ENCODE measurements around the gene EIF4E1B.

EIF4E1B gene

DNA sequence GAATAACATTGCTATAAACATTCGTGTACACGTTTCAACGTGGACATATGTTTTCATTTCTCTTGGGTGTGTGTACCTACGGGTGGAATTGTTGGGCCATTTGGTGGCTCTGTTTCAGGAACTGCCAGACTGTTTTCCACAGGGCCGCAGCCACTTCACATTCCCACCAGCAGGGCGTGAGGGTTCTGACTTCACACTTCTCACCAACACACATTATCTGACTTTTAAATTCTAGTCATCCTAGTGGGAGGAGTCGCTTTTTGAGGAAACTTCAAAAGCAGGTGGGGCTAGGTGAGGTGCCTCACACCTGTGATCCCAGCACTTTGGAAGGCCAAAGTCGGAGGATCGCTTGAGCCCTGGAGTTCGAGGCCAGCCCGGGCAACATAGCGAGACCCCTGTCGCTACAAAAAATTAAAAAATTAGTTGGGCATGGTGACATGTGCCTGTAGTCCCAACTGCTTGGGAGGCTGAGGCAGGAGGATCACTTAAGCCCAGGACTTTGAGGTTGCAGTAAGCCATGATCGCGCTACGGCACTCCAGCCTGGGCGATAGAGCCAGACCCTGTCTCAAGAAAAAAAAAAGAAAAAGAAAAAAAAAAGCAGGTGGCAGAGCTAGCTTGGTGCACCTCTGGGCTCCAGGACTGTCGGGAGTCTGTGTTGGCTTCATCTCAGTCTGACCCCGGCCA is 45.3 kb downstream of the EIF4E1B start:
- DNase-seq (ENCODE audit: low read depth): no peak
- H3K4me3 ChIP-seq (ENCODE audit: low read depth, low read length): no peak overlapping the region

DNA sequence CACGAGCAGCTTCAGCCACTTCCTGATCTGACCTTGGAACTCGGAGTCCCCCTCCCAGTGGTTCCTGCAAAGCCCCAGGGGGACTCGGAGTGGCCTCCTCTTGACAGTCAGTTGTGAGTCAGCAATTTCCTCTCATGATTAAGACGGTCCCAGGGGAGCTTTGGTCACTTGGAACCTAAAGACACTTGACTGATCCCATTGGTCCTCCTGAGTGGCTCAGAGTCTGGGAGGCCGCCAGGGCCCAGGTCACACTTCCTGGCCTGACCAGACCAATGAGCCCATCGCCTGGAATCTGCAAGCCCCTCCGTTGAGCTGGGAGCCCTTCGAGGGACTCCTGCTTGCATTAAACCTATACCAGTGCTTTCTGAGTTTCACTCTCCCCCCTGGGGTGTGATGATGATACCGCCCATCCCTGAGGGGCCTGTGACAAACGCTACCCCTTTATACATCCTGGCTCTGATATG is 45.9 kb downstream of the EIF4E1B start:
- DNase-seq (ENCODE audit: low read depth): no peak
- H3K4me3 ChIP-seq (ENCODE audit: low read depth, low read length): no peak overlapping the region

DNA sequence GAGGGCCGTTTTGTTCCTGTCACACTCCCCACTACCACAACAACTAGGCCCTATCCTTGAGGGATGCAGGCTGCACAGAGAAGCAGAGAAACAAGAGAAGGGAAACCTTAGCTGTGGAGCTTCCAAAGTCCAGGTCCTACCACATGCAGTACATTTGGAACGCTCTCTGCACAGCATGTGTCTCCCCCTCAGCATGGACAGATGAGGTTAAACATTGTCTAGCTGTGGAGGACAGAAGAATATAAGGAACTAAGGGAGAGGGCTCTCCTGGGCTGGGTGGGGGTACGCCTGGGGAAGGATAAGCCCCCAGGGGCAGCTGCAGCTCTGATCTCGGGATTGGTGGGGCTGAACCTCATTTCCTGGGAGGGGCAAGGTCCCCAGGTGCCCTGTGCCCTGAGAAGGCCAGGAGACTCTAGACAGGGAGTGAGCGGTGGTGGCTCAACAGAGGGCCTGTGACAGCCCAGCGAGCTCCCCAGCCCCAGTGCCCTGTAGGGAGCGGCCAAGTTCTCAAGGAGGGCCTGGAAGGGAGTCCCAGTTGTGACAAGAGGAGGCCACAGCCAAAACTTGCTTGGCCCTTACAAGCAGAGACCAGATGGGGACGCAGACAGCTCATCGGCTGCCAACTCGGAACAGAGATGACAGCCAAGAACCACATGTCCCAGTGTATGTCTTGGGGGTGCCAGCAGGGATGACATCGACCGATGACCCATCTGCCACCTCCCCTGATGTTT is 46.9 kb downstream of the EIF4E1B start:
- H3K4me3 ChIP-seq (ENCODE audit: low read depth, low read length): no peak overlapping the region
- no peak for DNase-seq (ENCODE audit: low read depth)

DNA sequence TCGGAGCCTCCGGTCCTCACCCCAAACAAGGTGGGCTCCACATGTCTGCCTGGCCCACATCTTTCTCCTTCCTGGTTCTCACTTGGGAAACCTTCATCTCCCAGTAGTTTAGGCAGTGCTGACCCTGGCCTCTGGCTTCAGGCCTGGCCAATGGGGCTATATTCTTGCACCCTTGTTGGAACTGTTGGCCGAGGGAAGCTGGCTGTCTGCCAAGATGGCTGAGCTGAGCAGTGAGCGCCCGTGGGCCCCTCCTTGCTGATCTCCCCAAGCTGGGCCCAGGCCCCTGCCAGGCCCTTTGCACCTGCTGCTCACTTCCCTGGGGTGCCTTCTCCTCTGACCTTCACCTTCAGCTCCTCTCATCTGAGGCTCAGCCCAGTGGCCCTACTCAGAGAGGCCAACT is 48.1 kb downstream of the EIF4E1B start:
- no peak overlapping the region for H3K4me3 ChIP-seq (ENCODE audit: low read depth, low read length)
- no peak for DNase-seq (ENCODE audit: low read depth)

DNA sequence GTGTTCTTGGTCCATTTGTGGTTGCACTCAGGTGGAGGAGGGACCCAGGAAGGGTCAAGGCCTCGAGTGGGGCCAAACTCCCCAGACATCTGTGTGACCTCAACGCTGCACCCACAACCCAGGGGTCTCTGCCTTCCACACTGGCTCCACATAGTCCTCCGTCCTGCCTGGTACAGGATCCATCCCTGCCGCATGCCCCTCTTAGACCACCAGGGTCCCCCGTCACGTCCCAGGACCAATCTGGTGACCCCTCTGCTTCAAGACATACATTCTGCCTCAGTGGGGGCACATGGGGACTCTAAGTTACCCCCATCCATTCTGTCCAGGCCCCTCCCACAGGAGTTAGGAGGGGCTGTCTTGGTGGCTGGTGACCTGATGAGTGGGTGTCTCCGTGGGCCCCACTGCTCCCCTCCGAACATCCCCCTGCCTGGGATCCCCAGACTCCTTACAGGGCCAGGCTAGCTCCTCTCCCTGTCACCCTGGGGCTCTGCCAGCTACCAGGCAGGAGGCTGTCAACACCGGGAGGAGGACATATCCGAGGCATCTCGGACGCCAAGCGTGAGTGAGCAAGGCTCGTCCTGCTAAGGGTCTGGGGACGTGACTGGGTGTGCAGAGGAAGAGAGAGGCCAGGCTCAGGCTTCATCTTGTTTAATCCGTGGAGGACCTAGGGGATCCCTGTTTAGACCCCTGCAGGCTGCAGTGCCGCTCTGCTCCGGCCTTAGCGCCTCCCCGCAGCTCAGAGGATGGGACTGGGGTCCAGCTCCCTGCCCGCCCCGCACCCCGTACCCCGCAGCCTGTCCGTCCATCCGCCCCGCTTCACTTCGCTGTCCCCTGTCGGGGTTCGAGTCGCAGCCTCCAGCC is 49.1 kb downstream of the EIF4E1B start:
- DNase-seq (ENCODE audit: low read depth): no peak
- H3K4me3 ChIP-seq (ENCODE audit: low read depth, low read length): no peak overlapping the region

DNA sequence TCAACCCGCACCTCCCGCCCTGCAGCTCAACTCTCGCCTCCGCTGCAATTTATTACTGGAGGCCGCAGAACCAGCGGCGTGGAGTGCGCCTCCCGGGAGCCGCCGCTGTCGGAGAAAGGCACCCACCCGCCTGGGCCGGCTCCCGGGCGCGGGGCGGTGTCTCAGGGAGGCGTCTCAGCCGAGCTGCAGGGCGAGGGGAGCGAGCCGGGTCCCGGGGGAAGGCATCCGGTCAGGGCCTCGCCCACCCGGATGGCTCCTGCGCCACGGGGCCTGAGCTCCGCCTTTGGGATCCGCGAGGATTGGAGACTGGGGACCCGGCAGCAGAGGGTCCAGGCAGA is 49.7 kb downstream of the EIF4E1B start:
- H3K4me3 ChIP-seq (ENCODE audit: low read depth, low read length): no peak overlapping the region

DNA sequence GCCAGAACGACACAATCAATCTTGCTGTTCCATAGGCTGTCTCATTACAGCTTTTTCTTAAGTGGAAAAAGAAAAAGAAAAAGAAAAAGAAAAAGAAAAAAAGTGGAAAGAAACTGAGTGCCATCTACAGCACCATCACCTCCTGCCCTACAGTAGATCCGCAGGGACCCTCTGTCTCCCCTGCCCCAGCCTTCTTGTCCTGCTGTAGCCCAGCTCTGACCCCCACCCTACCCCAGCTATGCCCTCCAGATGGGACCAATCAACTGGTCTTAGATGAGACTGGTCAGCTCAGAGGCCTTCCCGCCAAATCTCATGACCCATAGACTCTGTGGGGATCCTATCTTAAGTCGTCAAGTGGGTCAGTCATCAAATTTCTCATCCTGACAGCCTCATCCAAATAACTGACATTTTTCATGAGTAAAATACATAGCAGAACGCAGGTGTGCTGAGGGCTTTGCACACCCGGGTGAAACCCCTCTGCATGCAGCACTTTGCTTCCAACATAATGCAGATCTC is 51.6 kb downstream of the EIF4E1B start:
- DNase-seq (ENCODE audit: low read depth): no peak
- H3K4me3 ChIP-seq (ENCODE audit: low read depth, low read length): no peak overlapping the region

More for the DNA sequence above, 49.7 kb downstream of the EIF4E1B start:
- DNase-seq (ENCODE audit: low read depth): no peak

DNA sequence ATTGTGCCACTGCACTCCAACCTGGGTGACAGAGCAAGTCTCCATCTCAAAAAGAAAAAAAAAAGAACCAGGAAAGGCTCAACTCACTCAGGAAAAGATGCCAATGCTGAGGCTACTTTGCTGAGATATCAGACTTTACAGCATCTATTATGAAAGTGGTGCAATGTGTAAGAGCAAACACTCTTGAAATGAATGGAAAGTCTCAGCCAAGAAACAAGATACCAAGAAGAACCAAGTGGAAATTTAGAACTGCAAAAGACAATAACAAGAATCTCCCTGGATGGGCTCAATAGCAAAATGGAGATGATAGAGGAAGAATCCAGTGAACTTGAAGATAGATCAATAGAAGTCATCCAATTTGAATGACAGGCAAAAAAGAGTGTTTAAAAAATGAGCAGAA is 54.5 kb downstream of the EIF4E1B start:
- no peak overlapping the region for H3K4me3 ChIP-seq (ENCODE audit: low read depth, low read length)
- DNase-seq (ENCODE audit: low read depth): no peak

DNA sequence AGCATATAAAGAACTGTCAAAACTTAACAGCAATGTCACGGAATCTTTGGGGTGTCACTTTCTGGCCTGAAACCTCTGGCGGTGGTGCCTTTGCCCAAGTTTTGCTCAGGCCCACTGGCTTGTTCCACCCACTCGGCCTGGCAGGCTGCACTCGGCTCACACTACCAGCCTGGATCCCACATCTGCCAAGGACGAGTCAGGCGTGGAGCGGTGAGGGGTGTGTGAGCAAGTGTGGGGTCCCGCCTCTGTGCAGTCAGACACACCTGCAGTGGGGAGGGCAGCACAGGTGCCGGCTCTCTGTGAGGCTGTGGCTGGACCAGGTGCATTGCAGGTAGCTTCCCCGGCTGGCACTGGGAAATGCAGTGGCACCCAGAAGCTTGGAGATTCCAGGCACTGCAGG is 56.8 kb downstream of the EIF4E1B start:
- DNase-seq (ENCODE audit: low read depth): no peak
- H3K4me3 ChIP-seq (ENCODE audit: low read depth, low read length): no peak overlapping the region

DNA sequence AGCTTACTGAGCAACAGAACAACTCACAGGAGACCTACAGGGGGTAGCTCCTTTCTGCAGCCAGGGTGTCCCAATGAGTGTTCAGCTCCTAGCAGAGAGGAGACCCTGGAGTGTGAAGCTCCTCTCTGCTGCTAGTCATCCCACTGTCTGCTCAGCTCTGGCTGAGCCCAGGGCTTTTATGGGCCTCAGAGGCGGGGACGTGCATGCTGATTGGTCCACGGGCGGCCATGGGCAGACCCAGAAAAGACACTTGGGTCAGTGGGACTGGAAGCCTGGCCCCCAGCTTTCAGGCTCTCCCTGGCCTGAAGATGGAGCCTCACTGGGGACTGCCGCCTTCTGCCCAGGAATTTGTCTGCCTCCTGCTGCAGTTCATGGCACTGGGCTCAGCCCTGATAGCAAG is 57.4 kb downstream of the EIF4E1B start:
- no peak overlapping the region for H3K4me3 ChIP-seq (ENCODE audit: low read depth, low read length)
- DNase-seq (ENCODE audit: low read depth): no peak

DNA sequence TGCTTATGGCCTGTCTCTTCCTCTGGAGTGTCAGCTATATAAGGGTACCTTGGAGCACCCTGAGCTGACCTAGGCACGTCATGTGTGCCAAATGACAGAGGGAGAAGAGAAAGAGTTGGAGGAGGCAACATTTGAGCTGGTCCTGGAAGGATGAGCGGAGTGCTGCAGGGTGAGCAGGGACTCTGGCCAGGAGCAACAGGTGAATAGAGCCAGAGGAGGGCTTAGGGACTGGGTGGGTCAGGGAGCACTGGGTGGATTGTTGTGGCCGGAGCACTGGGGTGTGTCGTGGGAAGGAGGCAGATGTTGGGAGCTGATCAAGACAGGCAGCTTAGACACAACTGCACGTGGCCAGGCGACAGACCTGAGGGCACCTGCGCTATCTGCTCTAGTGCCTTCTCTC is 60.4 kb downstream of the EIF4E1B start:
- DNase-seq (ENCODE audit: low read depth): no peak
- H3K4me3 ChIP-seq (ENCODE audit: low read depth, low read length): no peak overlapping the region

DNA sequence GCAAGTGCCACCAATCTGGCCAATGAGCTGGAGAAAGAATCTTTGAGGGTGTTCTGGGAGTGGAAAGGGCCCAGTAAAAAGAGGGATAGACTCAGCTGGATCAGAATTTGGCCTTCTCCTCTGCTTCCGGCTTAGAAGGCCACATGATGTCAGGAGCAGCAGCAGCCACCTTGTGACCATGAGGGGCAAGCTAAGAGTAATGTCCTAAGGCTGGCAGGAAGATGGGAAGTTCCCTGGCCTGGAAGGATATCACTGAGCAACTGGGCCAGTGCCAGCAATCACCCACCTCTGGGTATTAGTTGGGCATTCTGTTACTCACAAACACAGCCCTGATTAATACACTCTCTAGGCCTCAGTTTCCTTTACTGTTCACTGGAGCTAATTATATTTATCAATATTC is 61.0 kb downstream of the EIF4E1B start:
- no peak overlapping the region for H3K4me3 ChIP-seq (ENCODE audit: low read depth, low read length)
- DNase-seq (ENCODE audit: low read depth): no peak

DNA sequence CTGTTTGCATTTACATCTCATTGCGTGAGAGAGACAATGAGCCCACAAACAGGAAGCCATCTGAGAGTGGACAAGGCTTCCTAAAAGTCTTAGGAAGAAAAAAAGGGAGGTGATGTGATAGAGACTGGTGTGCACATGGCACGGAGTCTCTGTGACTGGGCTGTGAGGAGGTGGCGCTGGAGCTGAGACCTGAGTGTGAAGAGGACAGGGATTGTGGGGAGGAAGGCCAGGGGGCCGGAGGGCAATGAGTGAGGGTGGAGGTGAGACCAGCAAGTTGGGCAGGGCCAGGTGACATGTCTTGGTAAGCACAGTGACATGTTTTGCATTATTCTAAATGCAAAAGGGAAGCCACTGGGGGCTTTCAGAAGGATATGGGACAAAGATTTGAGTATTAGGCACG is 61.9 kb downstream of the EIF4E1B start:
- DNase-seq (ENCODE audit: low read depth): no peak
- no peak overlapping the region for H3K4me3 ChIP-seq (ENCODE audit: low read depth, low read length)

DNA sequence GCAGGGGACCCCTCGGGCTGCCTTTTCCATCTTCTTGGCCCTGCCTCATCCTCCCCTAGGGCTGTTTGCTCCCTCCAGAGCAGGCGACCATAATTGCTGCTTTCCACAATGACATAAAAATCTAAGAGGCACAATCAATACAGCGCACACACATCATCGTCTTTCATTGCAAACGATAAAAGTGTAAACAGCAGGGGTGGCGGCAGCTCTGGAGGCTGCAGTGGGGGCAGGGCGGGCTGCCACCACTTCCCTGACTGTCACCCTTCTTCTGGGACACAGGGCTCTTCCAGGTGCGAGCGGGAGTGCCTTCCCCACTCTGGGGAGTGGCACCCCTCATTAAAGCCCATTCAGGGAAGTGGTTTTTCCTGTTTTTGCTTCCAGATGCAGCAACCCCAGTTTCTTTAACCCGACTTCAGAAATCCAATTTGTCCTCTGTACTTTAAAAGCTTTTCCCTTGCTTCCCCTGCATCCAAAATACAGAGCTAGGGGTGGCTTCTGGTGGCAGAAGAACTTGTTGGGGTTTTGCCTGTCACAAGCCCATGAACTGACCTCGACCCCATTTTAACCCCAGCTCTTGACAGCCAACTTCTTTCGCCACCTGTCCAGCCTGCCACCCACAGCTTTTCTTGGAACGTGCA is 62.5 kb downstream of the EIF4E1B start:
- no peak overlapping the region for H3K4me3 ChIP-seq (ENCODE audit: low read depth, low read length)
- no peak for DNase-seq (ENCODE audit: low read depth)

DNA sequence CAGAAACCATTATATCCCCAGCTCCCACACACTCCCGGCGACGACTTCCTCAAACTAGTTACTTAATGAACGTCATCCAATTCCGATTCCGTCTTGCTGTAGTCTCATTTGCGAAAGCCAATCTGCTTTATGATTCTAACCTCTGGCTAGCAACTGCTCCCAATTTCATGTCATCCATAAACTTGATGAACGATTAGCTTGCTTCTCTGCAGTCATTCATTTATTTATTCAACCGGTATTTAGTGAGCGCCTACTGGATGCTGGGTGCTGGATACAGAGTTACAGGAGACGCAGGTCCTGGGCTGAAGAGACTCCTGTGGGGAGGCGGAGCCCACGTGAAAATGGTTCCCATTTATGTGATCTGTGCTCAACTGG is 63.0 kb downstream of the EIF4E1B start:
- no peak for DNase-seq (ENCODE audit: low read depth)
- no peak overlapping the region for H3K4me3 ChIP-seq (ENCODE audit: low read depth, low read length)

DNA sequence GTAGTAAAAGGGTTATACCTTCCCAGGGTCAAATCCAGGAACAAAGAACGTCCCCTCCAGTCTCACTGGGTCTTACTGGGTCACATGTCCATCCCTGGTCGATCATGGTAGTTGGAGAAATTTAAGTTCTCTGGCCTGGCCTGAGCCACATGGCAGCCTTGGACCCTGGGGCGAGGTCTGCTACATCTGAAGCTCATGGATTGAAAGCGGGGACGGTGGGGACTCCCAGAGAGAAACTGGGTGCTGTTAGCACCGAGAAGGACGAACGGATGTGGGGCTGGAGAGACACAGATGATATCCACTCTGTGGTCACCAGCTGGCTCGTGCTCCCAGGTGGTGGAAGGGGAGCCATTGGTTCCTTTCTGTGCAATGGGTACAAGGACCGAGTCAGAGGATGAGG is 63.7 kb downstream of the EIF4E1B start:
- no peak overlapping the region for H3K4me3 ChIP-seq (ENCODE audit: low read depth, low read length)
- DNase-seq (ENCODE audit: low read depth): no peak

DNA sequence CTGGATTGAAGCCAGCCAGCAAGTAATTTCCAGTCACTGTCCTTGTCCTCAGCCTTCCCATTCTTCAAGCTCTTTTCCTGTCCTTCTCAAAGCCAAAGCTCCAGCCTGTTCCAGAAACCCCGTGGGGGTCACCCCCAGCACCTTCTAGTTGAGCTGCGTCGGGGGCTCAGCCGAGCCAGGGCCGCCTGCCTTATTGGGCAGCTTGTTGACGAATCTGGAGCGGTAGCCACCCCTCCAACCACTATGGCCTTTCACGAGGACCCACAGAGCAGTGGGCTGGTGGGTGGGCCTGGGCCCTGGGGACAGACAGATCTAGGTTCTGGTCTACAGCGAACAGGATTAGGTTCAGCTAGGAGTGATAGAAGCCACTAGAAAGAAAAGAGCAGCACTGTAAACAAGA is 64.2 kb downstream of the EIF4E1B start:
- DNase-seq (ENCODE audit: low read depth): no peak
- no peak overlapping the region for H3K4me3 ChIP-seq (ENCODE audit: low read depth, low read length)

DNA sequence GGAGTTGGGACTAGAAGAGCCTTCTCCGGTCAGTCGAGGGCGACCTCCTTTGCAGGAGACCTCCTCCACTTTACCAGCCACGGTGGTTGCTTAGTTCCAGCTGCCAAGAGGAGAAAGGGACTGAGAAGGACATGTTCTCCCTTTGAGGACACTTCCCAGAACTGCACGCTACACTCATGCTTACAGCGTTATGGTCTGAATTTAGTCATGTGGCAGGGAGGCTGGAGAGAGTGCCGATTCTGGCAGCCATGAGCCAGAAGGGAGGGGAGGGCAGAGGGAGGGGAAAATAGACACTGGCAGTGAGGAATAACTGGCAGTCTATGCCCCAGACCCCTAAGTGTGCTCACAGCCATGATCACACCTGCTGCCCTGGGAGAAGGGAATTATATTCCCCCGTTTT is 64.6 kb downstream of the EIF4E1B start:
- no peak overlapping the region for H3K4me3 ChIP-seq (ENCODE audit: low read depth, low read length)
- DNase-seq (ENCODE audit: low read depth): no peak
